ENCODE data around the gene NUP214.

Gene NUP214

DNA sequence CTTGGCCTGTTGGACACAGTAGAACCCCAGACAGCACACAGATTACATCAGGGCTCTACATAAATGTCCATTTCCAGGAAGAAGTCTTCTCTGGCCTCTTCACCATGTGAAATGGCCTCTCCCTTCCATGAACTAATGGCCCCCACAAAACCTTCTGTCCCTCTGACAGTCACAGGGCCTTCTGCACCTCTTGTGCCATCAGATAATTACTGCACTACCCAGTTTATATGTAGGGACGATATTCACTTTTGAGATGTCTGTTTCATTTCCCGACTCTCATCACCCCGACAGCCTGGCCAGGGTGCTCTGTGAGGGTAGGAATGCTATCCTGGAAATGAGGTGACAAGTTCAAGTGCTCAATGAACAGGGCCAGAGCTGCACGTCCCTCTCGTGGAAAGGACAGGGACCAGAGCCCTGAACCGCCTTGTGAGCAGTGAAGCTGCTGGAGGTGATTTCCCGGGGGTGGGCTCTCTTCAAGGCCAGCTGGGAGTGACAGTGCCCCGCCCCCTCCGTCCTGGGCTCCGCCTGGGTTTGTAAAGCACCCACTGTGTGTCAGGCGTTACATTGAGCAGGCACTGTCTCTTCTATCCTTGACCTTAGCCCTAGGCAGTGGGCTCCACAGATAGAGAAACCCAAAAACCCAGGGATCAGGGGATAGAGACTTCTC, 153.9 kb downstream of the NUP214 start:
- DNase-seq = no peak

DNA sequence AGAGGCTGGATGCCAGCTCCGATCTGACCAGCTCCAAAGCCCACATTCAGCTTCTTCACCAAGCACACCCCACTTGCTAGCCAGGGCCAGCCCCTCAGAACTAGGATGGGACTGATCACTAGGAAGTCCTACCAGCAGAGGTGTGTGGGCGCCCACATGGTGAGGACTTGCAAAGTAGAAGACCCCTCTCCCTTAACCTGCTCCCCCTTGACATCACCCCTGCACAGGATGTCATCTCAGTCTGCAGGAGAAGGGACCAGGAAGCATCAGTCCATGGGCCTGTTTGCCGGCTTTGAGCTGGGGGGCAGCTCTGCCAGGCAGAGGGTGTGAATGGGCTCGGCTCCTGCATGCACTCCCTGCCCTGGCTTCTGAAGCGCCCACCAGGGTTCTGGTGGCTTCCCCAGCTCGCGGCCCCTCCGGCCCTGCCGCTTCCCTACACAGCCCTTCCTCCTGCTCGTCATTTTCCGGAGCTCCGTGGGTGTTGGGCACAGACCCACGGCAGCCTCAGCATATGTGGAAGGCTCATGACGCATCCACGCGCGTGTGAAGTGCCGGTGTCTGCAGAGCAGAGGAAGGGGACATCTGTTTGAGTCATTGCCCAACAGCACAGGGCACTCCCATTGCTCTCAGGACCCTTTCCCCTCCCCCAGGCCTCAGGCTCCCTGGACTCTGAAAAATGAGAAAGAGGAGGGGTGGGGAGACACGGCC, 154.6 kb downstream of the NUP214 start:
- DNase-seq = no peak

DNA sequence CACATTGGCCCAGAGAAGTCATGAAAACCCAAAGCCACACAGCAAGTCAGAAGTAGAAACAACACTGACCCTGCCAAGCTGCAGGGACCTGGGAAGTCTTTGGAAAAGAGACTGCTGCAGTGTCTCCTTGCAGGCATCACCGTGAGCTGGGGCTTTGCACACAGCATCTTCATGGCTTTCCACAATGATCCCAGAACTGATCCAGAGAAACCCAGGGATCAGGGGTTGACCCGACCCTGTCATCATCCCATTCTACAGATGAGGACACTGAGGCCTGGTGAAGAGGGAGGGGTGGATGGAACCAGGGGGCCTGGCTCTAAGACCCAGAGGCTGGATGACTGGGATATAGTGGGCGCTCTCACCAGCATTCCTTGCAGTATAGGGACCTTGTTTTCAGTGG, 155.3 kb downstream of the NUP214 start:
- DNase-seq = no peak

DNA sequence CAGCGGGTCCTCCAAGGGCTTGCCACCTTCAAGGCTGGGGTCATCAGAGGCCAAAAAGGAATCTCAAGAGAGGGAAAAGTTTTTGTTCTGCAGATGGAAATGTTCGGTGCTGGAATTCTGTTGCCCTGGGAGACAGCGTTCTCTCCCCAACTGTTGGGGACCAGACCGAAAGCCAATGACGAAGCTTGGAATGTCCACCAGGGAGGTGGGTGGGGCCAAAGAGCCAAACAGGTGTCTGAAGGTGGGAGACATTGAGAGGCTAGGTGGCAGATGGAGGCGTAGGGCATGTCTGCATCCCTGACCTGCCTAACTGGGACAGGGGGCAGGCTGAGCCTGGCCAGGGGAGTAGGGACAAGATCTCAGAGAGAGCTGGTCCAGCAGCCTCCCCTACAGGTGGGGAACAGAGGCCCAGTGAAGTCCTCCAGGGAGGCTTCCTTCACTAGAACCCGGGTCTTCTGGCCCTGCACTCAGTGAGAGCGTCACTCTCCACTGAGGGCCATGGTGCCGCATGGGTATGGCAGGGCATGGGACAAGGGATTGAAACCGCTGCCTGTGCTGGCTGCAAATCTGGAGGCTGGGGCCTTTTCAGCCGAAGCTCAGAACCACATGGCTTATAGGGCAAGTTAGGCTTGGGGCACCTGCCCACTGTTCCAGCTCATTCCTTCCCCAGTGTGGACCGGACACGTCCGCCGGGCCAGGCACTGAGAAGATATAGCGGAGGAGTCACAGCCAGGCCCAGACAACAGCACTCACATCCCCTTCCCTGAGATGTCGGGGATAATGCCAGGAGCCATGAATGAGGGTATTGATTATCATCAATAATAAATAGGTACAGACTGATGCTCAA, 156.0 kb downstream of the NUP214 start:
- no peak for DNase-seq

DNA sequence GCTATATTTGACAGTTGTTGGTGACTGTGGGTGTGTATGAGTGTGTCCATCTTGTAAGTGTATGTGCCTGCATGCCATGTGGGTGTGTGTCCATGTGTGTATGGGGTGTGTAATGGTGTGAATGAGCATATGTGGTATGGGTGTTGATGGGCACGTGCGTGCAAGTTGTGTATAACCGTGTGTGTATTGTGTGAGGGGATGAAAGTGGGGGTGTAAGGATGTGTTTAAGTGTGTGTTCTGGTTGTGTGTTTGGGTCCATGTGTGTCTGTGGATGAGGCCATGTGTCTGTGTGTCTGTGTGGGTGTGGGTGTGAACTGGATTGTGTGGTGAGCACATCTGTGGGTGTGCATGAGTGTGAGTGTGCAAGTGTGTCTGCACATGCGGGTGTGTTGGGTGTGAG, 156.8 kb downstream of the NUP214 start:
- DNase-seq = no peak

DNA sequence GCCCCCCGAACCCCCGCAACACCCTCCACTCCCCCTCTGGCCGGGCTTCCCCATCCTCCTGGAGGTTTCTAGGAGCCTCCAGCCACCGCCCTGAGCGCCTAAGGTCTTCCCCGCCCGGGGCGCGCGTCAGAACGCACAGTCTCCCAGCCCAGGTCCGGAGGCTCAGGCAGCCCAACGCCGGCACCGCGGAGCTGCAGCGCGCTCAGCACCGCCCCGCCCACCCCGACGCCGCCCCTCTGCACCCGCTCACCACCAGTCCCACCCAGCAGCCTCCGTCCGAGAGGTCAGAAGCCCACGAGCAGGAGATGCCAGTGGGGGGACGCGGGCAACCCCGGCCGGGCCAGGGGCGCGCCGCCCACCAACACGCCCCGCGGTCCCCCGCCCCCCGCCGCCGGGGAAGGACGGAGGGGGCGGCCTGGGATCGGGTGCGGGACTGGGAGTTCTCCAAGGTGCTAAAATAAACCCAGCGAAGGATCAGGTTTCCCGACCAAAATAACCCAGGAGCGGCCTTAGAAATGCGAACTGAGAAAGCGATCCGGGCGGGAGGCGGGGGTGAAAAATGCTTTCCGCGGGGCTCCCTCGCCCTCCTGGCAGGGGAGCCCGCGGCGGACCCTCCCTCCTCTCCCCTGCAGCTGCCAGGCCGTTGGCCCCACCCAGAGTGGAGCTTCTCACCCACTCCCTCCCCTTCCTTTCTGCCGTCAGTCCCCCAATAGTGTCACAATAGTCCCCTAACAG, 157.5 kb downstream of the NUP214 start:
- DNase-seq = no peak
